Fibroblast of mammary gland (primary cell): Measurements from ENCODE around the gene ST6GALNAC3.

ENCODE experiments used
- DNase-seq: peaks from one replicate; pipeline ENCODE4 v3.0.0-alpha.2; 2010; ENCODE audit warnings: low read depth
- H3K4me3 ChIP-seq: 2 replicates; pipeline ENCODE4 v1.5.1; 2011; ENCODE audit warnings: low read depth, mild to moderate bottlenecking, low read length, moderate library complexity; ENCODE audit not compliant: control insufficient read depth
- CTCF ChIP-seq: conservative IDR thresholded peaks from 2 replicates; pipeline ENCODE4 v1.5.1; 2011; ENCODE audit warnings: low read depth, low read length, inconsistent platforms; ENCODE audit not compliant: control insufficient read depth, insufficient read depth

The ST6GALNAC3 gene

GRCh38 chr1:76607717-76608116 lies 533.2 kb downstream of the ST6GALNAC3 start:
- TF ChIP-seq CTCF, result no peak
- DNase-seq, result no peak

GRCh38 chr1:76611770-76612445 lies 537.4 kb downstream of the ST6GALNAC3 start:
- no peak overlapping the region for H3K4me3 ChIP-seq
- no peak for DNase-seq
- TF ChIP-seq CTCF, result no peak

More at GRCh38 chr1:76607717-76608116, 533.2 kb downstream of the ST6GALNAC3 start:
- no peak overlapping the region for H3K4me3 ChIP-seq

- H3K4me3 ChIP-seq, result no peak overlapping the region
- TF ChIP-seq CTCF, result no peak
- no peak for DNase-seq
These were observed 539.3 kb downstream of the ST6GALNAC3 start for GRCh38 chr1:76613886-76614285.

GRCh38 chr1:76615253-76616035 lies 540.9 kb downstream of the ST6GALNAC3 start:
- TF ChIP-seq CTCF, result no peak
- H3K4me3 ChIP-seq, result no peak overlapping the region
- no peak for DNase-seq

GRCh38 chr1:76620371-76620770 lies 545.8 kb downstream of the ST6GALNAC3 start:
- TF ChIP-seq CTCF, result no peak
- H3K4me3 ChIP-seq, result no peak overlapping the region
- no peak for DNase-seq

- TF ChIP-seq CTCF, result no peak
- DNase-seq, result no peak
- no peak overlapping the region for H3K4me3 ChIP-seq
These were observed 548.4 kb downstream of the ST6GALNAC3 start for GRCh38 chr1:76622774-76623528.
